GM13976 (cell line): ENCODE measurements around the gene CCR9.
A peak's percentile ranks its signal among the peaks of the same experiment; 100 is the strongest.

ENCODE experiments used
- DNase-seq: peaks from one replicate; pipeline ENCODE4 v3.0.0; 2012; ENCODE audit warnings: low spot score
- in situ Hi-C: fragments of 300-500 bp; cut with MboI; formaldehyde crosslinking; loops from one replicate; pipeline ENCODE4 v1.12.0; 2022; ENCODE audit warnings: low sequenced_read_pairs, mixed read lengths, inconsistent platforms; ENCODE audit not compliant: unreplicated experiment
- TF ChIP-seq, protein P1 (sequence below): IDR thresholded peaks from 2 replicates; pipeline ENCODE4 v1.5.1; 2012; ENCODE audit warnings: borderline replicate concordance, mild to moderate bottlenecking; ENCODE audit not compliant: insufficient read depth; ENCODE audit errors: extremely low read depth, missing control alignments, control extremely low read depth

Gene CCR9

DNA sequence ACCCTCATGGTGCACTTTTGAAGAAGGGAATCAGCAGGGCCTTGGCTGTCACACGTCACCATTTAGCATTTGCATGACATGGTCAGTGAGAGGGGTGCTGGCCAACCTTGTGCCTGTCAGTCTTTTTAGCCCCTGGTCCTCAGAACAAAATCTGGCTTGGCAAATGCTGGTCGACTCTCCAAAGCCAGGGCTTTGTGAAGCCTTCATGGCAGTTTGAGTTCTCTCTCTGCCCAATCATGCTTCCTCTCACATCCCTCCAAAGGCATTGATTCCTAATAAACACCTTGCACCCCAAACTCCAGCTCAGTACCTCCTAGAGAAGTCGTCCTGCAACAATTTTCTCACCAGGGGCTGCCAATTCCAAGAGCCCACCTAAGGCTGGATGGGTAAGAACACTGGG, 19.4 kb downstream of the CCR9 start:
- in situ Hi-C loops = no loop called here
- no peak for DNase-seq
- TF ChIP-seq, protein P1, sequence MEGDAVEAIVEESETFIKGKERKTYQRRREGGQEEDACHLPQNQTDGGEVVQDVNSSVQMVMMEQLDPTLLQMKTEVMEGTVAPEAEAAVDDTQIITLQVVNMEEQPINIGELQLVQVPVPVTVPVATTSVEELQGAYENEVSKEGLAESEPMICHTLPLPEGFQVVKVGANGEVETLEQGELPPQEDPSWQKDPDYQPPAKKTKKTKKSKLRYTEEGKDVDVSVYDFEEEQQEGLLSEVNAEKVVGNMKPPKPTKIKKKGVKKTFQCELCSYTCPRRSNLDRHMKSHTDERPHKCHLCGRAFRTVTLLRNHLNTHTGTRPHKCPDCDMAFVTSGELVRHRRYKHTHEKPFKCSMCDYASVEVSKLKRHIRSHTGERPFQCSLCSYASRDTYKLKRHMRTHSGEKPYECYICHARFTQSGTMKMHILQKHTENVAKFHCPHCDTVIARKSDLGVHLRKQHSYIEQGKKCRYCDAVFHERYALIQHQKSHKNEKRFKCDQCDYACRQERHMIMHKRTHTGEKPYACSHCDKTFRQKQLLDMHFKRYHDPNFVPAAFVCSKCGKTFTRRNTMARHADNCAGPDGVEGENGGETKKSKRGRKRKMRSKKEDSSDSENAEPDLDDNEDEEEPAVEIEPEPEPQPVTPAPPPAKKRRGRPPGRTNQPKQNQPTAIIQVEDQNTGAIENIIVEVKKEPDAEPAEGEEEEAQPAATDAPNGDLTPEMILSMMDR = no peak

DNA sequence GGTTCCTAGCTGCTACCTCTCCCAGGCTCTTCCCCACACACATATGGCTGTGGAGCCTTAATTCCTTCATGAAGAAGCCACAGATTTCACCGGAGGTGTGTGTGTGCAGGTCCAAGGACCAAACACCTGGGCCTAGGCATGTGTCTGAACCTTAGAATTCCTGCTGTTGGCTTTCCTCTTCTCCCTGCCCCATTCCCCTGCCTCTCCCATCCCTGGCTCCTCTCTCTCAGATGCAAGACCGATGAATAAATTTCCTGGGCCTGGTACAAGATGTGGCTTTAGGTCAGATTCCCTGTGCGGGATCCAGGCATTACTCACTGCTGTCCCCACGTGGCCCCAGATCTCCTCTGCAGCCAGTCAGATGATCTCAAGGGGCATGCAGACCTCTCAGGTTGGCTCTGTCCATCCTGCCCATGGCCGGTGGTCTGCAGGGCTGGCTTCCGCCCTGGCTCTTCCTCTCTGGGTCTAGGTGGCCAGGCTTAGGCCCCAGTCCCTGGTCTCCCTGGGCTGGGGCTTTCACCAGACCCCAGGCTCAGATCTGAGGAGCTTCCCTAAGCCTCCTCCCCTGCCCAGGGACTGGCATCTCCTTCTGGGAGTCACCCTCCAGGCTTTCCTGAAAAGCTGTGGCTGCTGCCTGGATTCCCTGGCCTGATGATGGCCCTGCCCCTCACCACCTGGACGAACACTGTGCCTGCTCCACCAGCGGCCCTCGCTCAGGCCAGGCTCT, 20.5 kb downstream of the CCR9 start:
- in situ Hi-C loops = no loop called here
- DNase-seq = no peak
- TF ChIP-seq, protein P1 = peak; percentile 35

DNA sequence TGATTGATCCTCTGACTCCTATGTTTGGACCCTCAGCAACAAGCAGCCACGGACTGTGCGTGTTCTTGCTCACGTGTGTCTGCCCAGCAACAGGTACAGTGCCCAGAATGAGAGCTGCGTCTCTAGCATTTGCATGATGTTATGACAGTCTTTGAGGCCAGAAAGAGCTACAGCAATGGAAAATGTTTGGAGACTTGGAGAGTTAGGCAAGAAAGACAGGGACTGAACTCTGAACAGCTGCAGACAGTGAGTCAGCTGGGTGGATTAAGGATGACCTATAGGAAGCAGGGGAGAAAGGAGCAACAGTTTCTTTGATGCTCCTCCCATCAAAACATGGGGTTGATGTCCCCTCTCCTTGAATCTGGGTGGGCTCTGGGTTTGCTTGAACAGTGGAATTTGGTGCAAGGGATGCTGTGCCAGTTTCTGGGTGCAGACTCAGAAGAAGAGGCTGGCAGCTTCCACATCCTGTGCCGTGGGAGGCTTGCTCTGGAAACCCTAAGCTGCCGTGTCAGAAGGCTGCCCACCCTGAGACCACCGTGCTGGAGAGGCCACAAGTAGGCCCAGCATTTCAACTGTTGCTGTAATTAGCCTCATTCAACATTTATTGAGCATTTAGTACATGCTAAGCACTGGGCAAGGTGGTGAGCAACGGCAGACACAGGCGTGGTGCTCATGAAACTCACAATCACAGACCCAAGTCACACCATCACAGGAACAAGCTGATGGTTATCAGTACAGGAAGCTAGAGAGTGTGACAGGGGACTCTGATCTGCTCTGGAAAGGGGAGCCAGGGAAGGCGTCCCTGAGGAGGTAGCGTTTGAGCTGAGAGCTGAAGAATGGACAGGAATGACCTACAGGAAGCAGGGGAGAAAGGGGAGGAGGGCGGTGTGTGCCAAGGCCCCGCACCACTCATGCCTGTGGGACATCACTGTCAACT, 21.7 kb downstream of the CCR9 start:
- DNase-seq = no peak
- TF ChIP-seq, protein P1 = no peak
- in situ Hi-C loops = no loop called here

DNA sequence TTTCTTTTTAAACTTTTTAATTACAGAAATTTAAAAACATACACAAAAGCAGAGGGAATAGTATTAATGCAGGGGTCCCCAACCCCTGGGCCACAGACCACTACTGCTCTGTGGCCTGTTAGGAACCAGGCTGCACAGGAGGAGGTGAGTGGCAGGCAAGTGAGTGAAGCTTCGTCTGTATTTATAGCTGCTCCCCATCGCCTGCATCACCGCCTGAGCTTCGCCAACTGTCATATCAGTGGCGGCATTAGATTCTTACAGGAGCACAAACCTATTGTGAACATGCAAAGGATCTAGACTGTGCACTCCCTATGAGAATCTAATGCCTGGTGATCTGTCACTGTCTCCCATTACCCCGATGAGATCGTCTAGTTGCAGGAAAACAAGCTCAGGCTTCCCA, 22.4 kb downstream of the CCR9 start:
- in situ Hi-C loops = no loop called here
- DNase-seq = no peak
- TF ChIP-seq, protein P1 = no peak

DNA sequence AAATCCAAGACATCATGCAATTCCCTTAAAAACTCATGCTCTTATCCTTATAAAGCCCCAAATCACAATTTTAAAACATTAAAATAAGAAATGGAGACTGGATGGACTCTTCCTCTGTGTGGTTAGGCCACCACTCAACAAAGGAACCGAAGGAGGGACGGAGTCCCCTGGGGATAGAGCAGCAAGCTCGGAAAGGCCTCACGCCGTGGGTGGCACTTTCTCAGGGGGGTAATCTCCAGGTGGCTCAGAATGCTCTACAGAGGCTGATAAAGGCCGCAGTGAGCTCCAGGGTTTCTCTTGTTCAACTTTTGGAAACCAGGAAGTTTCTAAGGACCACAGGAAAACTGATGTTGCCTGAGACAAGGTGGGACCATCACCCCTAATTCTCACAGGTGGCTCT, 23.2 kb downstream of the CCR9 start:
- TF ChIP-seq, protein P1 = no peak
- in situ Hi-C loops = no loop called here
- no peak for DNase-seq

DNA sequence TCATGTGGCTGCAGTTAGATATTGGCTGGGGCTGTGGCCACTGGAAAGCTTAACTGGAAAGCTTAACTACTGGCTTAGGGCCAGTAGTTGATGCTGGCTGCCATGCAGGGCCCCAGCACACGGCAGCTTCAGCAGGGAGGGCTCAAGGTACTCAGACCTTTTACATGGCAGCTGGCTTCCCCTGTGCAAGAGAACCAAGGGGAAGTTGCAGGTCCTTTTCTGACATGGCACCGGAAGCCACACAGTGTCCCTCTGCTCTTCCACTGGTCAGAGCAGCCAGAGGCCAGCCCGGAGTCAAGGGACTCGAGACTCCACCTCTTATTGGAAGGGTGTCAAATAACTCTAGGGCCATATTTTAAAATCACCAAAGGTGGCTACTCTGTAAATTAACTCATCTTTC, 24.5 kb downstream of the CCR9 start:
- DNase-seq = no peak
- TF ChIP-seq, protein P1 = no peak
- in situ Hi-C loops = no loop called here
